ENCODE measurements around the gene CDH4. TPM values are rescaled to one million over a fixed set of nuclear protein-coding genes. Genes with fewer than 3 reads are reported as not detected.

The CDH4 gene
- total and polyA plus RNA-seq, 2 of the 4 experiments (the other 2 are of a cell fraction) = 1.6 to 3.5 TPM

- H3K4me1 ChIP-seq (ENCODE audit: control insufficient read depth, insufficient read depth, low read length) = no peaks in the 10 kb centered on the region
- no peak overlapping the region for H3K18ac ChIP-seq (ENCODE audit: low read depth, low read length)
- H2AFZ ChIP-seq (replicated peaks; ENCODE audit: low read length, poor library complexity) = no peak overlapping the region
- H2AK5ac ChIP-seq (ENCODE audit: low read depth, low read length) = no peak overlapping the region
- no peak overlapping the region for H2AK9ac ChIP-seq (replicated peaks; ENCODE audit: low read depth, low read length, poor library complexity)
- no peak overlapping the region for H4K91ac ChIP-seq (ENCODE audit: insufficient read depth, low read depth, low read length)
- no peak overlapping the region for H4K8ac ChIP-seq (ENCODE audit: low read depth in 2 of 2, low read length in 2 of 2)
- no peak overlapping the region for H3K23ac ChIP-seq (ENCODE audit: low read depth, low read length)
- dilution Hi-C loops (cut with HindIII; ENCODE audit: low sequenced_read_pairs, unreplicated experiment) = no loop called here
- H3K4me2 ChIP-seq (ENCODE audit: low read depth, low read length) = no peak overlapping the region
- H3K9ac ChIP-seq (ENCODE audit: low read depth, low read length) = no peak overlapping the region
- no peak for DNase-seq
- peaks cover 5% of the 10 kb centered on the region; the same call in 1 of the 2 replicates for H3K27me3 ChIP-seq (ENCODE audit: control insufficient read depth, insufficient read depth, low read length)
- in situ Hi-C loops (cut with MboI; ENCODE audit: low sequenced_read_pairs) = no loop called here
- H3K9me1 ChIP-seq (ENCODE audit: insufficient read depth, low read length) = no peaks in the 10 kb centered on the region; the same call in 1 of the 2 replicates
- H3K27ac ChIP-seq (ENCODE audit: insufficient read depth, low read length) = no peak overlapping the region
- intact Hi-C loops (cut with micrococcal nuclease) = no loop called here
- no peak overlapping the region for H4K5ac ChIP-seq (ENCODE audit: low read depth, low read length)
- H2BK120ac ChIP-seq (ENCODE audit: low read depth, low read length) = no peak overlapping the region
- ChIA-PET CTCF (no interaction called here), POLR2A (ENCODE audit: unreplicated experiment) (interaction anchor here (0.5 kb wide), 1 partner anchor 10 kb away, joined by 3 read pairs; no protein-coding TSS in a partner anchor)
- no peak for ATAC-seq (ENCODE audit: low read depth)
- no TSS peak for BruUV-seq (replicated peaks)
- no peaks in the 10 kb centered on the region for H3K36me3 ChIP-seq (ENCODE audit: control insufficient read depth, insufficient read depth, low read length)
- TF ChIP-seq BHLHE40 (IDR thresholded peaks at IDR 0.05; ENCODE audit: low read depth, low read length) = no peak
- no peak for TF ChIP-seq CHD1 (IDR thresholded peaks at IDR 0.05; ENCODE audit: low read depth, low read length)
- no peak for TF ChIP-seq CEBPB (IDR thresholded peaks at IDR 0.05; ENCODE audit: low read depth, low read length)
- no peak for TF ChIP-seq CTCF (conservative IDR thresholded peaks at IDR 0.05; ENCODE audit: low read depth, low read length)
- TF ChIP-seq MAFK (IDR thresholded peaks at IDR 0.05; ENCODE audit: low read depth, low read length) = no peak
- no peak for TF ChIP-seq SMC3 (IDR thresholded peaks at IDR 0.05; ENCODE audit: low read depth, low read length)
- no peak for TF ChIP-seq NFE2L2 (IDR thresholded peaks at IDR 0.05; ENCODE audit: low read depth, low read length)
- no peak for TF ChIP-seq RAD21 (IDR thresholded peaks at IDR 0.05; ENCODE audit: low read length)
- no peak for TF ChIP-seq MAZ (IDR thresholded peaks at IDR 0.05; ENCODE audit: borderline replicate concordance, low read depth, low read length)
- no peak for TF ChIP-seq MXI1 (IDR thresholded peaks at IDR 0.05; ENCODE audit: borderline replicate concordance, low read depth, low read length)
- no peaks in the 10 kb centered on the region for H3K9me3 ChIP-seq (ENCODE audit: control insufficient read depth, insufficient read depth, low read length)
- H2BK5ac ChIP-seq (ENCODE audit: low read depth, low read length, poor library complexity, severe bottlenecking) = no peak overlapping the region
- no peak overlapping the region for H3K4ac ChIP-seq (ENCODE audit: low read depth, low read length)
- H3K4me3 ChIP-seq (ENCODE audit: insufficient read depth, low read depth, low read length) = no peak overlapping the region
- H3K14ac ChIP-seq (replicated peaks; ENCODE audit: low read depth, low read length) = no peak overlapping the region
- no peak overlapping the region for H3K56ac ChIP-seq (ENCODE audit: extremely low read depth, insufficient read depth, low read length)
- H2BK15ac ChIP-seq (ENCODE audit: low read depth, low read length) = no peak overlapping the region
- WGBS, 2 experiments (ENCODE audit: extremely low coverage in 2 of 2, insufficient read length in 1 of 2) = 92% methylated on average over 7 of the region's 14 CpGs; no CpG with 5 or more reads in 1 of the 2 experiments
- H3K79me1 ChIP-seq (ENCODE audit: low read depth in 1 of 2, low read length in 2 of 2) = no peaks in the 10 kb centered on the region
- H2BK20ac ChIP-seq (ENCODE audit: low read depth, low read length) = no peak overlapping the region
- no peaks in the 10 kb centered on the region for H4K20me1 ChIP-seq (ENCODE audit: insufficient read depth, low read length)
Observed at GRCh38 chr20:61935926-61936700, 684.1 kb downstream of the CDH4 start.

Measured in IMR-90 (cell line).